ENCODE measurements around the gene ITGB5. TPM values are rescaled to one million over a fixed set of nuclear protein-coding genes. Genes with fewer than 3 reads are reported as not detected.

The ITGB5 gene
- total and polyA plus RNA-seq, 4 donors: 32.3 to 134 (median 60.7) TPM

DNA sequence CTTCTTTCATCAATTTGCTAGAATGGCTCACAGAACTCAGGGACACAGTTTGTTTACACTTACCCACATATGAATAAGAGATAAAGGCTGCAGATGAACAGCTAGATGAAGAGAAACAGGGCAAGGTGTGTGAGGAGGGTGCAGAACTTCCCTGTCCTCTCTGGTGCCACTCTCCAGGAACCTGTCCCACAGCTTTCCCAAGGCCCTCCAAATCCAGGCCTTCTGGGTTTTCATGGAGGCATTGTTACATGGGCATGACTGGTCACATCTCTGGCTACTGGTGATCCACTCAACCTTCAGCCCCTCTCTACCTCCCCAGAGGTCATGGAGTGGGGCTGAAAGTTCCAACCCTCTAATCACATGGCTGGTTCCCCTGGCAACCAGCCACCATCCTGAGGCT lies 73.6 kb downstream of the ITGB5 start:
- H3K27me3 ChIP-seq (ENCODE audit: control insufficient read depth, insufficient read depth, low read length): no peaks in the 10 kb centered on the region
- no peak for DNase-seq (ENCODE audit: low read depth in 4 of 6, low spot score in 6 of 6)
- H3K27ac ChIP-seq (ENCODE audit: low read depth, low read length): no peak overlapping the region
- peaks cover 4% of the 10 kb centered on the region for H3K4me1 ChIP-seq (ENCODE audit: control insufficient read depth, insufficient read depth, low read length)
- H3K36me3 ChIP-seq (ENCODE audit: control insufficient read depth, insufficient read depth, low read length): peaks cover 12% of the 10 kb centered on the region
- H3K9me3 ChIP-seq (ENCODE audit: control insufficient read depth, insufficient read depth, low read length): no peaks in the 10 kb centered on the region
- H3K4me3 ChIP-seq (ENCODE audit: low read depth, low read length): no peak overlapping the region

DNA sequence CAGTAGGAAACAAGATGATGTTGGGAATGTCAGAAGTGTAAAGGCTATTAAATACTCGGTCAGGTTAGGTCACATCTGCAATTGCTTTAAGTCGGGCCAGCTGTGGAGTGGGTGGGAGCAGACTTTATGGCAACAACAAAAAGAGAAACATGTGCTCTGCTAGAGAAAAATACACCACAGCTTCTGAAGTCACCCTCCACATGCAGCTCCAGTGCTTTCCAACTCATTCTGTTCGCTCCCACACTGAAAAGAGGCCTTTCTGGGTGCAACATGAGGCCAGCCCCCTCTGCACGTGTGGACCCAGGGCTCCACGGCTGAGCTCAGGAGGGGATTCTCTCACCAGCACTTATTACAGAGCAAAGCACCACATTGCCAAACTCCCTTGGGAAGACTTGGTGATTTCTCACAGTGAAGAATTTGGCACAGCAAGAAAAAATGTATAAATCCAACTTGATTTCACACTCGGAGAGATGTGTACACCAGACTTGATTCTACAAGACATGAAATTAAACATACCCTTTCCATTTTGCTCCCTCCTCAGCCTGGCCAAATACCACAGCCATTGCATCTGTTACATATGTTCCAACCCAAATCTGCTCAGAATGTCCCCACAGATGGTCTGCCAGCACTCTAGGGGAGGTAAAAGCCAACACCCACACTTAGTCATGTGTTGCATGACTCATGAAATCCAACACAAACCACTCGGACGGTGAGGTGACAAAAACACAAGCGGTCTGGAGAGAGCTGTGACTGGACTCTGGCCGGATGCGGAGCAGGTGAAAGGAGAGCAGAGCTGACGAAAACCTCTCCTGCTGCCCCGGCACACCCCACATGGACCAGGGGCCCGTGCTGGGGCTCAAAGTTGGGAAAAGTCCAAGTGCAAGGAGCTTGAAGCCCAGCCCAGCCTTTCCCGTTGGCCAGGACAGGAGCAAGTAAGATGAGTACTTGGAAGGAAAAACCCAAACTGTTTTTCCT lies 74.6 kb downstream of the ITGB5 start:
- peaks cover 4% of the 10 kb centered on the region for H3K4me1 ChIP-seq (ENCODE audit: control insufficient read depth, insufficient read depth, low read length)
- H3K36me3 ChIP-seq (ENCODE audit: control insufficient read depth, insufficient read depth, low read length): peaks cover 12% of the 10 kb centered on the region
- H3K27me3 ChIP-seq (ENCODE audit: control insufficient read depth, insufficient read depth, low read length): no peaks in the 10 kb centered on the region
- H3K4me3 ChIP-seq (ENCODE audit: low read depth, low read length): no peak overlapping the region
- peak overlapping the region; percentile 42 for H3K27ac ChIP-seq (ENCODE audit: low read depth, low read length)
- WGBS (ENCODE audit: insufficient coverage): 81% methylated on average over 14 of the region's 15 CpGs
- peak in 1 of 6 donors; percentile 85 for DNase-seq (ENCODE audit: low read depth in 4 of 6, low spot score in 6 of 6)
- no peaks in the 10 kb centered on the region for H3K9me3 ChIP-seq (ENCODE audit: control insufficient read depth, insufficient read depth, low read length)

DNA sequence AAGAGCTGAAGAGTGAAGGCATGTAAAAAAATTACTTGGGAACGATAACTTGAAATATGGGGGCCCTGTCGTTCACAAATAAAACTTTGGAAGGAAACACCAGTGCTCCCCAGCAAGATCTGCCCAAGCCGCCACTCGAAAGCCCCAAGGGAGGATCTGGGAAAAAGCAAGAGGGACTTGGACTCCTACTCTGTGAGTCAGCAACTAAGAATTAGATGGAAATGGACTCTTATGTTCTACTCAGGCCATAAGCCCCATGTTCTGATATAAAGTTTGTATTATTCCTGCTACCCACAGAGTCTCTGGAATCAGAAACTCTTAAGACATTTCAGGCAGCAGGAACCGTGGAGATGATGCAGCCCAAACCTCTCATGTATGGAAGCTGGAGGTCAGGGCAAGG lies 75.7 kb downstream of the ITGB5 start:
- H3K27me3 ChIP-seq (ENCODE audit: control insufficient read depth, insufficient read depth, low read length): no peaks in the 10 kb centered on the region
- H3K4me3 ChIP-seq (ENCODE audit: low read depth, low read length): no peak overlapping the region
- no peak for DNase-seq (ENCODE audit: low read depth in 4 of 6, low spot score in 6 of 6)
- no peak overlapping the region for H3K27ac ChIP-seq (ENCODE audit: low read depth, low read length)
- H3K4me1 ChIP-seq (ENCODE audit: control insufficient read depth, insufficient read depth, low read length): peaks cover 4% of the 10 kb centered on the region
- H3K9me3 ChIP-seq (ENCODE audit: control insufficient read depth, insufficient read depth, low read length): no peaks in the 10 kb centered on the region
- 82% methylated on average over 5 of the region's 5 CpGs for WGBS (ENCODE audit: insufficient coverage)
- peaks cover 6% of the 10 kb centered on the region for H3K36me3 ChIP-seq (ENCODE audit: control insufficient read depth, insufficient read depth, low read length)

DNA sequence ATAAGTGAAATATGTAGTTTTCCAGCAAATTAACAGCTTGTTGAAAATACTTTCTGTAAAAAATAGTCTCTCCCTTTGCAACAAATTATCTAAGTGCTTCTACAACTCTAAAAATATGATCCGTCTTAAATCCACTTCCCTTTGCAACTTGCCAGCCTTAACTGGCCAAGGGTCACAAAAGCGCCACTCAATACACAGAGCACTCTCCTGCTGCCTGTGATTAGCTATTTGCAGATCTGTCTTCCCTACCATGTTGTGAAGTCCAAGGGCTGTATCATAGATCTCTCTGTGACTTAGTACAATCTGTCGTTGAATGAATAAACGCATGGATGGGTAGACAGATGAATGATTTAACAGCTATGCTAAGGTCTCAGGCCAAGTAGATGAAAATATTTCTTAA lies 76.2 kb downstream of the ITGB5 start:
- WGBS (ENCODE audit: insufficient coverage): 75% methylated on average over 2 of the region's 4 CpGs
- no peak for DNase-seq (ENCODE audit: low read depth in 4 of 6, low spot score in 6 of 6)
- Histone ChIP-seq H3K27ac (ENCODE audit: low read depth, low read length) (no peak overlapping the region), H3K4me1 (ENCODE audit: control insufficient read depth, insufficient read depth, low read length) (peaks cover 4% of the 10 kb centered on the region), H3K27me3 (ENCODE audit: control insufficient read depth, insufficient read depth, low read length) (no peaks in the 10 kb centered on the region), H3K9me3 (ENCODE audit: control insufficient read depth, insufficient read depth, low read length) (no peaks in the 10 kb centered on the region), H3K4me3 (ENCODE audit: low read depth, low read length) (no peak overlapping the region), H3K36me3 (ENCODE audit: control insufficient read depth, insufficient read depth, low read length) (peaks cover 6% of the 10 kb centered on the region)

DNA sequence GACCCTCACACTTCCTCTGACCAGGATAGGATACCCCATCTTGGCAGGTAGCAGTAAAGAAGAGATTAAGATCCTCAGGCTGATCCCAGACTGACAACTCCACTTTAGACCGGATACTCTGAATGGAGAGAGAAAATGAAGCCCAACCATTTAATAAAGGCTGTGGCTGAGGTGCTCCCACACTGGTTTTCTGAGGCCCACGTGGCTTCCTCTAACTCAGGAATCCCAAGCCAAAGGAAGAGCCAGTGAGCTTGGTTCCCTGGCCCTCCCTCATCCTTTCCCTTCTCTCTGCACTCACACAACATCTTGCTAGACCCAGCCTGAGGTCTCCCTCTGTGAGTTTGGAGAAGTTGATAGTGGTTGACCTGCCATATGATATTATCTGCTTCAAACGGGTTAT lies 78.1 kb downstream of the ITGB5 start:
- no peaks in the 10 kb centered on the region for H3K27me3 ChIP-seq (ENCODE audit: control insufficient read depth, insufficient read depth, low read length)
- no peaks in the 10 kb centered on the region for H3K9me3 ChIP-seq (ENCODE audit: control insufficient read depth, insufficient read depth, low read length)
- peaks cover 4% of the 10 kb centered on the region for H3K4me1 ChIP-seq (ENCODE audit: control insufficient read depth, insufficient read depth, low read length)
- no peak overlapping the region for H3K27ac ChIP-seq (ENCODE audit: low read depth, low read length)
- no peak overlapping the region for H3K4me3 ChIP-seq (ENCODE audit: low read depth, low read length)
- H3K36me3 ChIP-seq (ENCODE audit: control insufficient read depth, insufficient read depth, low read length): peaks cover 6% of the 10 kb centered on the region
- WGBS (ENCODE audit: insufficient coverage): 85% methylated on average over 2 of the region's 3 CpGs
- DNase-seq (ENCODE audit: low read depth in 4 of 6, low spot score in 6 of 6): no peak

DNA sequence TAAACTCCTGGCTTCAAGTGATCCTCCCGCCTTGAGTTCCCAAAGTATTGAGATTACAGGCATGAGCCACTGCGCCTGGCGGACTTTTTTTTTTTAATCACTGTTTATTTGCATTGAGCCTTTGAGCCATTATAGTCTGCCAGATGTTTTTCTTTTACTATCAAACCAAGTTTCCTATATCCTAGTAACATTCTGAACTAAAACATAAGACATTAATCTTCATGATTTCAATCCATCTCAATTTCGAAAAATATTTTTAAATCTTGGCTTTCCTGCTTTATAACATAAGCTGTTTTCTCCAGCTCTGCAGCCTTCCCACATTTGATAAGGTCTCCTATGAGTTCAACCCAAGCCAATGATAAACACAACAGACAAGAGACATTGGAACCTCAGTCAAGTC lies 81.5 kb downstream of the ITGB5 start:
- no peak overlapping the region for H3K27ac ChIP-seq (ENCODE audit: low read depth, low read length)
- 86% methylated on average over 1 of the region's 4 CpGs for WGBS (ENCODE audit: insufficient coverage)
- H3K36me3 ChIP-seq (ENCODE audit: control insufficient read depth, insufficient read depth, low read length): peaks cover 3% of the 10 kb centered on the region
- no peaks in the 10 kb centered on the region for H3K9me3 ChIP-seq (ENCODE audit: control insufficient read depth, insufficient read depth, low read length)
- no peaks in the 10 kb centered on the region for H3K27me3 ChIP-seq (ENCODE audit: control insufficient read depth, insufficient read depth, low read length)
- DNase-seq (ENCODE audit: low read depth in 4 of 6, low spot score in 6 of 6): no peak
- H3K4me1 ChIP-seq (ENCODE audit: control insufficient read depth, insufficient read depth, low read length): peaks cover 30% of the 10 kb centered on the region
- H3K4me3 ChIP-seq (ENCODE audit: low read depth, low read length): no peak overlapping the region

DNA sequence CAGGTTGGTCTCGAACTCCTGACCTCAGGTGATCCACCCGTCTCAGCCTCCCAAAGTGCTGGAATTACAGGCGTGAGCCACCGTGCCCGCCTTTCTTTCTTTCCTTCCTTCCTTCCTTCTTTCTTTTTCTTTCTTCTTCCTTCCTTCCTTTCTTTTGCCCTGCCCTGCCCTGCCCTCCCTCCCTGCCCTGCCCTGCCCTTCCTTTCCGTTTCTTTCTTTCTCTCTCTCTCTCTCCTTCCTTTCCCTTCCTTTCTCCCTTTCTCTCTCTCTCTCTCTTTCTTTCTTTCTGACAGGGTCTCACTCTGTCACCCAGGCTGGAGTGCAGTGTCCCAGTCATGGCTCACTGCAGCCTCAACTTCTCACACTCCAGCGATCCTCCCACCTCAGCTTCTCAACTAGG lies 82.3 kb downstream of the ITGB5 start:
- DNase-seq (ENCODE audit: low read depth in 4 of 6, low spot score in 6 of 6): no peak
- Histone ChIP-seq H3K27ac (ENCODE audit: low read depth, low read length) (no peak overlapping the region), H3K27me3 (ENCODE audit: control insufficient read depth, insufficient read depth, low read length) (no peaks in the 10 kb centered on the region), H3K4me3 (ENCODE audit: low read depth, low read length) (no peak overlapping the region), H3K4me1 (ENCODE audit: control insufficient read depth, insufficient read depth, low read length) (peaks cover 38% of the 10 kb centered on the region), H3K9me3 (ENCODE audit: control insufficient read depth, insufficient read depth, low read length) (no peaks in the 10 kb centered on the region), H3K36me3 (ENCODE audit: control insufficient read depth, insufficient read depth, low read length) (peaks cover 3% of the 10 kb centered on the region)
- 91% methylated on average over 4 of the region's 7 CpGs for WGBS (ENCODE audit: insufficient coverage)

DNA sequence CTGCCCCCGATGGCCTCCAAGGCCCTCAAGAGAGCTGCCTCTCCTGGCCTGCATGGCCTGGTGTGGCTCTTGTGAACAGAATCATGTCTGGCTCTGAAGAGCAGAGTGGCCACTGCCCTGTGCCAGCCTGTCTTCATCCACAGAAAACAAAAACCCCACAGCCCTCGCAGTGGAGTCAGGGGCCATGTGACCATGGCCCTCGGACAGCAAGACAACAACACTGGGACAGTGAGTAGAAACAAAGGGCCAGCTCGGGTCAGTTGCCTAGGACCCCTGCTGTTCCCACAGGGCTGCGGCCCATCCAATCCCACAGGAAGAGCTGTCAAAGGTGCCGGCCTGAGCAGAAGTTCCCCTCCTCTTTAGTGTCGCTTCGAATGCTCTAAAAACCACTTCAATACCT lies 84.5 kb downstream of the ITGB5 start:
- no peaks in the 10 kb centered on the region for H3K27me3 ChIP-seq (ENCODE audit: control insufficient read depth, insufficient read depth, low read length)
- H3K36me3 ChIP-seq (ENCODE audit: control insufficient read depth, insufficient read depth, low read length): no peaks in the 10 kb centered on the region
- DNase-seq (ENCODE audit: low read depth in 4 of 6, low spot score in 6 of 6): no peak
- peaks cover 42% of the 10 kb centered on the region for H3K4me1 ChIP-seq (ENCODE audit: control insufficient read depth, insufficient read depth, low read length)
- whole genome bisulfite sequencing (ENCODE audit: insufficient coverage): 64% methylated on average over 8 of the region's 8 CpGs
- no peak overlapping the region for H3K27ac ChIP-seq (ENCODE audit: low read depth, low read length)
- no peak overlapping the region for H3K4me3 ChIP-seq (ENCODE audit: low read depth, low read length)
- no peaks in the 10 kb centered on the region for H3K9me3 ChIP-seq (ENCODE audit: control insufficient read depth, insufficient read depth, low read length)

DNA sequence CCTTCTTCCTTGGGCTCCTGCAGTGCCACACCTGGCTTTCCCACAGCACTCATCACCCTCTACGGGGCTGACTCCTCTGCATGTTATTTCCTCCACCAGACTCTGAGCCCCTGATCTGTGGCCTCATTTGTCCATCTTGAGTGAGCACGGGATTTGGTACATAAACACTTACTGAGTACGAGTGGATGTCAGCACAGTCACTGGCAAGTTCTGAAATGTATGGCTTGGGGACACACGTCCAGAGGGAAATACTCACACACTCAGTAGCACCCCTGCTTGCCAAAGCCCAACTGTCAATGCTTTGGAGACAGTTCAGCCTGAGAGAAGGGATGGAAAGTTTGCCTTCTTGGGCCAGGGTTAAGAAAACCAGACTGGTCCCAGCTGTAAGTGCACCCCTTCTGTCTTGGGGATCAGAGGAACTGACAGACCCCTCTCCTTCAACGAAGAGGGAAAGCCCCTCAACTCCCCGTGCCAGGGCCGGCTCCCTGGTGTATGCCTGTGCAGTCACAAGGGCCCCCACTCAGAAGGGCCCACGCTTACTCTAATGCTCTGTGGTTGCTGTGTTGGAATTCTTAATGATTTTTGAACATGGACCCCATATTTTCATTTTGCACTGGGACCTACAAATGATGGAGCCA lies 85.0 kb downstream of the ITGB5 start:
- 91% methylated on average over 3 of the region's 8 CpGs for WGBS (ENCODE audit: insufficient coverage)
- no peak overlapping the region for H3K4me3 ChIP-seq (ENCODE audit: low read depth, low read length)
- DNase-seq (ENCODE audit: low read depth in 4 of 6, low spot score in 6 of 6): no peak
- peaks cover 42% of the 10 kb centered on the region for H3K4me1 ChIP-seq (ENCODE audit: control insufficient read depth, insufficient read depth, low read length)
- no peaks in the 10 kb centered on the region for H3K27me3 ChIP-seq (ENCODE audit: control insufficient read depth, insufficient read depth, low read length)
- no peaks in the 10 kb centered on the region for H3K9me3 ChIP-seq (ENCODE audit: control insufficient read depth, insufficient read depth, low read length)
- H3K36me3 ChIP-seq (ENCODE audit: control insufficient read depth, insufficient read depth, low read length): no peaks in the 10 kb centered on the region
- H3K27ac ChIP-seq (ENCODE audit: low read depth, low read length): no peak overlapping the region

Measured in spinal cord (tissue), 10 donors.